SJCRH30 (cell line): ENCODE measurements around the gene NLRP7. TPM values are rescaled to one million over a fixed set of nuclear protein-coding genes. Genes with fewer than 3 reads are reported as not detected.

Experiments
- total RNA-seq: library from RNA; depleted of rRNA; stranded (reverse); fragments of >200 nt; shearing (Covaris generic); gene quantifications from 2 replicates; pipeline ENCODE4 v1.2.3, GENCODE V29; 2014; rRNA removed

Gene NLRP7
- total RNA-seq, 1 experiment from 2014 or later = 0.02 TPM

Other genes starting within 250 kb of the NLRP7 start
- not detected in 2 replicates for gene KIR3DL3, start 223.1 kb downstream of the NLRP7 start, total RNA-seq
- not detected in 2 replicates for gene KIR2DL3, start 209.0 kb downstream of the NLRP7 start, total RNA-seq
- not detected in 2 replicates for gene KIR2DL1, start 177.7 kb downstream of the NLRP7 start, total RNA-seq
- not detected in 2 replicates for gene KIR2DL4, start 143.9 kb downstream of the NLRP7 start, total RNA-seq
- not detected in 2 replicates for gene KIR3DL1, start 131.1 kb downstream of the NLRP7 start, total RNA-seq
- not detected in 2 replicates for gene KIR2DS4, start 114.9 kb downstream of the NLRP7 start, total RNA-seq
- gene KIR3DL2, start 97.1 kb downstream of the NLRP7 start, total RNA-seq = not detected in 2 replicates
- gene FCAR, start 73.3 kb downstream of the NLRP7 start, total RNA-seq = not detected in 2 replicates
- gene NCR1, start 41.4 kb downstream of the NLRP7 start, total RNA-seq = not detected in 2 replicates
- not detected in 2 replicates for gene NLRP2, start 18.8 kb upstream of the NLRP7 start, total RNA-seq
- 15.1 and 16.7 TPM in 2 replicates for gene GP6, start 90.7 kb upstream of the NLRP7 start, total RNA-seq
- gene RDH13, start 115.6 kb upstream of the NLRP7 start, total RNA-seq = 29.9 and 30.5 TPM in 2 replicates
- 1.4 and 1.7 TPM in 2 replicates for gene EPS8L1, start 128.3 kb upstream of the NLRP7 start, total RNA-seq
- 26.2 and 30.5 TPM in 2 replicates for gene PPP1R12C, start 170.1 kb upstream of the NLRP7 start, total RNA-seq
- 599 and 612 TPM in 2 replicates for gene TNNT1, start 201.7 kb upstream of the NLRP7 start, total RNA-seq
- 2.4 and 2.5 TPM in 2 replicates for gene TNNI3, start 210.2 kb upstream of the NLRP7 start, total RNA-seq
- 9.1 and 14.0 TPM in 2 replicates for gene DNAAF3, start 219.1 kb upstream of the NLRP7 start, total RNA-seq
- gene SYT5, start 232.8 kb upstream of the NLRP7 start, total RNA-seq = 0.36 TPM in 1 of 2 replicates, not detected in the other